22Rv1 (cell line): ENCODE data around the gene TMTC1.

Experiments
- ZFX ChIP-seq: fragments of 450-650 bp; IDR thresholded peaks from 2 replicates; pipeline ENCODE4 v1.6.1; 2017; ENCODE audit warnings: antibody characterized with exemption, borderline replicate concordance
- TF ChIP-seq, protein P1 (sequence below): fragments of 450-650 bp; IDR thresholded peaks from 2 replicates; pipeline ENCODE4 v1.5.1; 2017; ENCODE audit warnings: mild to moderate bottlenecking

DNA sequence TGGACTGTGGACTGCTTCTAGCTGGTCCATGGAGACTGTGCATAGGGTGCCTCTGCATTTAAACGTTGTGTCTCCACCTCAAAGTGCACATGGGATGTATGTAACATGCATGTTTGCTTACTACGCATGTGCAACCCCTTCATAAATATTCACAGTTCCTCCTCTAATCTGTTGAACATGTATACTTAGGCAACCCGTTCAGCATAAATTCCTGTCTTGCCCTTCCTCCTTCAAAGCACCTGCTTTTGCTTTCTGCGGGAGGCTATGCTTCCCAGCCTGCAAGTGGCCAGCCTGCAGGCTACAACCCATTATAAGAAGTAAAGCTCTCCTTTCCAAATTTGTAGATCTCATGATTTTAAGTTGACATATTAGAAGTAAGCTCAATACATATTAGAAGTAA lies 253.3 kb downstream of the TMTC1 start:
- TF ChIP-seq, protein P1, sequence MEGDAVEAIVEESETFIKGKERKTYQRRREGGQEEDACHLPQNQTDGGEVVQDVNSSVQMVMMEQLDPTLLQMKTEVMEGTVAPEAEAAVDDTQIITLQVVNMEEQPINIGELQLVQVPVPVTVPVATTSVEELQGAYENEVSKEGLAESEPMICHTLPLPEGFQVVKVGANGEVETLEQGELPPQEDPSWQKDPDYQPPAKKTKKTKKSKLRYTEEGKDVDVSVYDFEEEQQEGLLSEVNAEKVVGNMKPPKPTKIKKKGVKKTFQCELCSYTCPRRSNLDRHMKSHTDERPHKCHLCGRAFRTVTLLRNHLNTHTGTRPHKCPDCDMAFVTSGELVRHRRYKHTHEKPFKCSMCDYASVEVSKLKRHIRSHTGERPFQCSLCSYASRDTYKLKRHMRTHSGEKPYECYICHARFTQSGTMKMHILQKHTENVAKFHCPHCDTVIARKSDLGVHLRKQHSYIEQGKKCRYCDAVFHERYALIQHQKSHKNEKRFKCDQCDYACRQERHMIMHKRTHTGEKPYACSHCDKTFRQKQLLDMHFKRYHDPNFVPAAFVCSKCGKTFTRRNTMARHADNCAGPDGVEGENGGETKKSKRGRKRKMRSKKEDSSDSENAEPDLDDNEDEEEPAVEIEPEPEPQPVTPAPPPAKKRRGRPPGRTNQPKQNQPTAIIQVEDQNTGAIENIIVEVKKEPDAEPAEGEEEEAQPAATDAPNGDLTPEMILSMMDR: no peak
- no peak for TF ChIP-seq ZFX
